Measurements from ENCODE around the gene SCART1. TPM values are rescaled to one million over a fixed set of nuclear protein-coding genes. Genes with fewer than 3 reads are reported as not detected.

Gene SCART1
- total and polyA plus RNA-seq, 2 donors (not counting 3 experiments of a cell fraction or from before 2014, with no cell fraction given): 0.90 to 1.0 TPM

- no peak for TF ChIP-seq POLR2AphosphoS5 (IDR thresholded peaks at IDR 0.05; ENCODE audit: insufficient read depth, low read depth, low read length)
- no peak for TF ChIP-seq GATA2 (IDR thresholded peaks at IDR 0.05; ENCODE audit: insufficient read depth, insufficient read length, low read depth, low read length)
- TF ChIP-seq EZH2 (IDR thresholded peaks at IDR 0.05; ENCODE audit: borderline replicate concordance, low read depth, low read length, severe bottlenecking): no peak
- TF ChIP-seq, protein P1, sequence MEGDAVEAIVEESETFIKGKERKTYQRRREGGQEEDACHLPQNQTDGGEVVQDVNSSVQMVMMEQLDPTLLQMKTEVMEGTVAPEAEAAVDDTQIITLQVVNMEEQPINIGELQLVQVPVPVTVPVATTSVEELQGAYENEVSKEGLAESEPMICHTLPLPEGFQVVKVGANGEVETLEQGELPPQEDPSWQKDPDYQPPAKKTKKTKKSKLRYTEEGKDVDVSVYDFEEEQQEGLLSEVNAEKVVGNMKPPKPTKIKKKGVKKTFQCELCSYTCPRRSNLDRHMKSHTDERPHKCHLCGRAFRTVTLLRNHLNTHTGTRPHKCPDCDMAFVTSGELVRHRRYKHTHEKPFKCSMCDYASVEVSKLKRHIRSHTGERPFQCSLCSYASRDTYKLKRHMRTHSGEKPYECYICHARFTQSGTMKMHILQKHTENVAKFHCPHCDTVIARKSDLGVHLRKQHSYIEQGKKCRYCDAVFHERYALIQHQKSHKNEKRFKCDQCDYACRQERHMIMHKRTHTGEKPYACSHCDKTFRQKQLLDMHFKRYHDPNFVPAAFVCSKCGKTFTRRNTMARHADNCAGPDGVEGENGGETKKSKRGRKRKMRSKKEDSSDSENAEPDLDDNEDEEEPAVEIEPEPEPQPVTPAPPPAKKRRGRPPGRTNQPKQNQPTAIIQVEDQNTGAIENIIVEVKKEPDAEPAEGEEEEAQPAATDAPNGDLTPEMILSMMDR (IDR thresholded peaks at IDR 0.05; ENCODE audit: extremely low read depth in 1 of 2, insufficient read depth in 1 of 2, low read depth in 1 of 2, low read length in 2 of 2): no peak
- no peak for TF ChIP-seq MAX (IDR thresholded peaks at IDR 0.05; ENCODE audit: insufficient read depth, insufficient read length)
- TF ChIP-seq FOS (IDR thresholded peaks at IDR 0.05; ENCODE audit: borderline replicate concordance, insufficient read depth, low read length): no peak
- no peak for TF ChIP-seq POLR2A (IDR thresholded peaks at IDR 0.05; ENCODE audit: low read depth, low read length)
- no peak for TF ChIP-seq JUN (IDR thresholded peaks at IDR 0.05; ENCODE audit: borderline replicate concordance, insufficient read depth, insufficient read length, low read depth)
- TF ChIP-seq MYC (IDR thresholded peaks at IDR 0.05; ENCODE audit: low read depth, low read length): no peak
- Histone ChIP-seq H3K9me1 (replicated peaks; ENCODE audit: control insufficient read depth, extremely low read depth, insufficient read depth, low read length) (no peaks in the 10 kb centered on the region), H3K27me3 (ENCODE audit: control insufficient read depth in 2 of 2, insufficient read depth in 2 of 2, low read length in 2 of 2) (no peaks in the 10 kb centered on the region), H3K36me3 (ENCODE audit: control insufficient read depth in 2 of 2, extremely low read depth in 1 of 2, insufficient read depth in 2 of 2, low read length in 2 of 2) (no peaks in the 10 kb centered on the region), H3K27ac (ENCODE audit: insufficient read depth, low read depth, low read length) (no peak overlapping the region), H3K4me1 (ENCODE audit: control insufficient read depth, extremely low read depth, insufficient read depth, low read length) (no peaks in the 10 kb centered on the region), H3K9me3 (replicated peaks; ENCODE audit: control insufficient read depth, insufficient read depth, low read length) (no peaks in the 10 kb centered on the region), H3K4me2 (ENCODE audit: insufficient read depth, low read length) (no peak overlapping the region), H3K4me3 (replicated peaks in 1 of 3; ENCODE audit: insufficient read depth in 1 of 3, low read depth in 1 of 3, low read length in 3 of 3) (no peak overlapping the region), H4K20me1 (replicated peaks; ENCODE audit: control insufficient read depth, extremely low read depth, insufficient read depth, low read length) (no peaks in the 10 kb centered on the region), H3K79me2 (ENCODE audit: control insufficient read depth, insufficient read depth, low read length) (no peaks in the 10 kb centered on the region), H3K9ac (replicated peaks; ENCODE audit: extremely low read depth, insufficient read depth, low read length) (no peak overlapping the region), H2AFZ (ENCODE audit: low read depth, low read length) (no peak overlapping the region)
- no peak for DNase-seq (ENCODE audit: low read depth, low spot score)
- intact Hi-C loops (cut with micrococcal nuclease) (no loop called here), dilution Hi-C loops (cut with MboI; ENCODE audit: extremely low pct_ligation_motif_present, low sequenced_read_pairs) (no loop called here)
- POLR2A ChIA-PET: no interaction called here
- CTCF ChIA-PET: no interaction called here
- BruUV-seq (replicated peaks): no TSS peak
- no peak for FAIRE-seq
Measured at GRCh38 chr10:133442191-133442966, 11.4 kb upstream of the SCART1 start.
